Neural crest cell (in vitro differentiated cells): Measurements from ENCODE around the gene C20orf173. TPM values are rescaled to one million over a fixed set of nuclear protein-coding genes. Genes with fewer than 3 reads are reported as not detected.

Experiments used
- DNase-seq: peaks from one replicate; pipeline ENCODE4 v3.0.0; 2021; ENCODE audit warnings: low read depth, mixed read lengths, low spot score
- H3K27ac Mint-ChIP-seq: one replicate; pipeline ENCODE4 v1.8.0; 2021; ENCODE audit warnings: mild to moderate bottlenecking, mixed read lengths; ENCODE audit not compliant: unreplicated experiment
- H3K27me3 Mint-ChIP-seq: 2 replicates; pipeline ENCODE4 v1.8.0; 2021; ENCODE audit warnings: low read depth, mild to moderate bottlenecking, mixed read lengths
- H3K36me3 Mint-ChIP-seq: 2 replicates; pipeline ENCODE4 v1.8.0; 2021; ENCODE audit warnings: low read depth, mild to moderate bottlenecking, mixed read lengths
- H3K4me1 Mint-ChIP-seq: 2 replicates; pipeline ENCODE4 v1.8.0; 2021; ENCODE audit warnings: mixed read lengths
- H3K4me3 Mint-ChIP-seq: one replicate; pipeline ENCODE4 v1.8.0; 2021; ENCODE audit warnings: mild to moderate bottlenecking, mixed read lengths
- H3K9me3 Mint-ChIP-seq: 2 replicates; pipeline ENCODE4 v1.8.0; 2021; ENCODE audit warnings: mixed read lengths
- total RNA-seq: library from RNA; stranded (reverse); gene quantifications from 2 replicates; pipeline ENCODE4 v1.2.1, GENCODE V29; 2021
- TF ChIP-seq, protein P1 (sequence below): fragments of 200-600 bp; sonication (generic); conservative IDR thresholded peaks from 2 replicates; pipeline ENCODE4 v1.5.0; 2021; ENCODE audit warnings: antibody characterized with exemption, mild to moderate bottlenecking

The C20orf173 gene
- total RNA-seq, 1 donor from 2014 or later: not detected

DNA sequence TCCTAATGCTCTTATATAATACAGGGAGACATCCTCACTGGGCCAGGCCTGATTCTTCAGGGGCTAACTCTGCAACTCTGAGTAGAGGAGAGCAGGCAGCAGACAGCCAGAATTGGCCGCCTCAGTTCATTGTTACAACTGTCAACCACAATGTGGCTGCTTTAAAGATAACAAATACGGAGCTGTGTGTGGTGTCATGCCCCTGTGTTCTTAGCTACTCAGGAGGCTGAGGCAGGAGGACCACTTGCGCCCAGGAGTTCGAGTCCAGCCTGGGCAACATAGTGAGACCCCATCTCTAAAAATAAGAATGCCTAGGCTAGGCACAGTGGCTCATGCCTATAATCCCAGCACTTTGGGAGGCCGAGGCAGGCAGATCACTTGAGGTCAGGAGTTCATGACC, 39.7 kb downstream of the C20orf173 start:
- Mint-ChIP-seq H3K27me3 (no peaks in the 10 kb centered on the region), H3K36me3 (peaks cover 4% of the 10 kb centered on the region), H3K27ac (no peak overlapping the region), H3K4me3 (no peak overlapping the region), H3K9me3 (no peaks in the 10 kb centered on the region), H3K4me1 (no peaks in the 10 kb centered on the region)
- no peak for DNase-seq
- TF ChIP-seq, protein P1, sequence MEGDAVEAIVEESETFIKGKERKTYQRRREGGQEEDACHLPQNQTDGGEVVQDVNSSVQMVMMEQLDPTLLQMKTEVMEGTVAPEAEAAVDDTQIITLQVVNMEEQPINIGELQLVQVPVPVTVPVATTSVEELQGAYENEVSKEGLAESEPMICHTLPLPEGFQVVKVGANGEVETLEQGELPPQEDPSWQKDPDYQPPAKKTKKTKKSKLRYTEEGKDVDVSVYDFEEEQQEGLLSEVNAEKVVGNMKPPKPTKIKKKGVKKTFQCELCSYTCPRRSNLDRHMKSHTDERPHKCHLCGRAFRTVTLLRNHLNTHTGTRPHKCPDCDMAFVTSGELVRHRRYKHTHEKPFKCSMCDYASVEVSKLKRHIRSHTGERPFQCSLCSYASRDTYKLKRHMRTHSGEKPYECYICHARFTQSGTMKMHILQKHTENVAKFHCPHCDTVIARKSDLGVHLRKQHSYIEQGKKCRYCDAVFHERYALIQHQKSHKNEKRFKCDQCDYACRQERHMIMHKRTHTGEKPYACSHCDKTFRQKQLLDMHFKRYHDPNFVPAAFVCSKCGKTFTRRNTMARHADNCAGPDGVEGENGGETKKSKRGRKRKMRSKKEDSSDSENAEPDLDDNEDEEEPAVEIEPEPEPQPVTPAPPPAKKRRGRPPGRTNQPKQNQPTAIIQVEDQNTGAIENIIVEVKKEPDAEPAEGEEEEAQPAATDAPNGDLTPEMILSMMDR: no peak

- H3K36me3 Mint-ChIP-seq: peaks cover 20% of the 10 kb centered on the region
- H3K9me3 Mint-ChIP-seq: peaks cover 3% of the 10 kb centered on the region
- no peaks in the 10 kb centered on the region for H3K4me1 Mint-ChIP-seq
- TF ChIP-seq, protein P1: no peak
- H3K27me3 Mint-ChIP-seq: no peaks in the 10 kb centered on the region
- H3K4me3 Mint-ChIP-seq: no peak overlapping the region
- DNase-seq: no peak
- H3K27ac Mint-ChIP-seq: no peak overlapping the region
These were observed 42.0 kb downstream of the C20orf173 start for GRCh38 chr20:35487479-35487878.

- DNase-seq: no peak
- H3K9me3 Mint-ChIP-seq: peaks cover 3% of the 10 kb centered on the region
- no peaks in the 10 kb centered on the region for H3K27me3 Mint-ChIP-seq
- no peak overlapping the region for H3K4me3 Mint-ChIP-seq
- H3K27ac Mint-ChIP-seq: peak overlapping the region; percentile 29
- TF ChIP-seq, protein P1: no peak
- H3K4me1 Mint-ChIP-seq: peaks cover 9% of the 10 kb centered on the region
- H3K36me3 Mint-ChIP-seq: peaks cover 31% of the 10 kb centered on the region
These were observed 49.7 kb downstream of the C20orf173 start for GRCh38 chr20:35479798-35480197.

DNA sequence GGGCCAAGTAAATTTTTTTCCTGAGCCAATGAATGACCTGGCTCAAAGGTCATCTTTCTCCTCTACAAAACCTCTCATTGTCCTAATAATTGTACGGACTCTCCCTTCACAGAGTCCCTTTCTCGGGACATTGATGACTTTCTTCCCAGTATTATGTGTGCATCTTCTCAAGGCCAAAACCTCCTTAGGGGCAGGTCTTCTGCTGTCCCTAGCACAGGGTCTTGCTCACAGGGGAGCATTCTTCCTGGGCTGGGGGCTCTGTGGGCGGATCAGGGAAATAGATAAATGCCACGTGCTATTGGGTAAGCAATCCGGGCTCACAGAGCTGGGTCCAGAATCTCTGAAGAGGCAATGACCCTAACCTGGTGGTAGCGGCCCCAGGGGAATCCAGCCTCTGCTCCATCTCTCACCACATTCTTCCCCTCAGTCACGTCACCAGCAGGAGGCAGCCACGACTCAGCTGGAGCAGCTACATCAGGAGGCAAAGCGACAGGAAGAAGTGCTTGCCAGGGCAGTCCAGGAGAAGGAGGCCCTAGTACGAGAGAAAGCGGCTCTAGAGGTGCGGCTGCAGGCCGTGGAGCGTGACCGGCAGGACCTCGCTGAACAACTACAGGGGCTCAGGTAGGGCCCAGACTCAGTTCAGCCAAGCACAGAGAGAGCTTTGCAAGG, 50.5 kb downstream of the C20orf173 start:
- Mint-ChIP-seq H3K36me3 (peaks cover 23% of the 10 kb centered on the region), H3K4me1 (peaks cover 9% of the 10 kb centered on the region), H3K9me3 (peaks cover 3% of the 10 kb centered on the region), H3K27ac (no peak overlapping the region), H3K4me3 (no peak overlapping the region), H3K27me3 (no peaks in the 10 kb centered on the region)
- DNase-seq: peak; percentile 14
- TF ChIP-seq, protein P1: peak; percentile 19

Other genes with a start within 250 kb of the C20orf173 start
- gene EIF6, start 244.9 kb downstream of the C20orf173 start, total RNA-seq: 112 and 116 TPM in 2 replicates
- gene FAM83C, start 237.2 kb downstream of the C20orf173 start, total RNA-seq: not detected in 2 replicates
- 58.4 and 67.0 TPM in 2 replicates for gene UQCC1, start 117.7 kb downstream of the C20orf173 start, total RNA-seq
- gene GDF5, start 91.4 kb downstream of the C20orf173 start, total RNA-seq: 0.14 TPM in 1 of 2 replicates, not detected in the other
- 64.5 and 67.7 TPM in 2 replicates for gene CEP250, start 74.1 kb downstream of the C20orf173 start, total RNA-seq
- 250 and 267 TPM in 2 replicates for gene ERGIC3, start 12.4 kb upstream of the C20orf173 start, total RNA-seq
- 2.3 and 3.1 TPM in 2 replicates for gene SPAG4, start 86.2 kb upstream of the C20orf173 start, total RNA-seq
- gene CPNE1, start 135.2 kb upstream of the C20orf173 start, total RNA-seq: 236 and 245 TPM in 2 replicates
- gene RBM12, start 135.2 kb upstream of the C20orf173 start, total RNA-seq: 189 and 191 TPM in 2 replicates
- 19.4 and 21.3 TPM in 2 replicates for gene NFS1, start 169.7 kb upstream of the C20orf173 start, total RNA-seq
- 151 and 158 TPM in 2 replicates for gene ROMO1, start 169.8 kb upstream of the C20orf173 start, total RNA-seq
- 333 and 357 TPM in 2 replicates for gene RBM39, start 212.6 kb upstream of the C20orf173 start, total RNA-seq
- 53.0 and 57.1 TPM in 2 replicates for gene PHF20, start 242.4 kb upstream of the C20orf173 start, total RNA-seq